ENCODE data around the gene LRRC10.

The LRRC10 gene

DNA sequence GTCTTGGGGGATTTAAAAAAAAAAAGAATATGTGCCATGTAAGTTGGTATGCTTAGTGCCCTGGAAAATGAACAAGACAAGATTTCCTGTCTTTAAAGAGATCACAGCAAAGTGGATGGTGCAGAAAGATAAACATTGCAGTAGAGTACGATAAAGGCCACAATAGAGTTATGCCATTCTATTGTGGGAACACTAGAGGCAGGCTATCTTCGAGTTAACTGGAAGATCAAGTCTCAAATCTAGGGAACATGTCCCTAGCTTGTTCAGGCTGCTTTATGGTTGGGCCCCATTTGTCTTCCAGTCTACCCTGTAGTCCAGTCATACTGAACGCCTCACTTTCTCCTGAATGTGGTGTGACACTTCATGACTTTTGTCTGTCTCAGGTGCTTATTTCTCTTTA is 44.1 kb downstream of the LRRC10 start:
- no peak for DNase-seq

DNA sequence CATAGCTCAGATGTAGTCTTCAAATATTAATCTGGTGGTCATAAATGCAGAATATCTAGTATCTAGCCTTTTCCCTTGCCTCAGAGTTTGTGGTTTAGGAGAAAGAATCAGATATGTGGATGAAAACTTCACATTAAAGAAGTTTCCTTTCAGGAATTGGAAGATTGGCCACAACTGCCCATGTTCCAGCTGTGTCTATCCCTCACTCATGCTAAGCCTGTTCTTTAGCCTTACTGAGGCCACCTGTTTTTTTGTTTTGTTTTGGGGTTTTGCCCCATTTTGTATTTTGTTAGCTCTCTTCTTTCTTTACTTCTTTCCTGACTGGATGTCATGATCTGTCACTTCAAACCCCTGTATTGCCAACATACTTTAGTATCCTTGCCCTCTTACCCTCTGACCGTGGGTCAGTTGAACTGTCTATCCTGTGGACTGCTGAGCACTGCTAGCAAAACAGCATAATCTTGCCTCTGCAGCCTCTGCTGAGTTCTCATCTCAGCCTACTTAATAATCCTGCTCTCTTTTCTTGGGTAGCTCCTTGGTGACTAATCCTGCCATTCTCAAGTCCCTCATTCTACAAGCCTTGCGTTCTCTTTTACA is 47.4 kb downstream of the LRRC10 start:
- no peak for DNase-seq
